Breast epithelium (tissue), 3 donors: ENCODE measurements around the gene TMEM86B.

Source experiments
- POLR2AphosphoS5 ChIP-seq, 3 donors: sonication (generic); formaldehyde crosslinking; IDR thresholded peaks; one replicate each; pipeline ENCODE4 v1.6.1; 2017; ENCODE audit warnings: antibody characterized with exemption in 3 of 3
- TF ChIP-seq, protein P1 (sequence below), 3 donors: fragments of 450-650 bp; IDR thresholded peaks; one replicate each; pipeline ENCODE4 v1.5.1; 2016 to 2017; ENCODE audit warnings: antibody characterized with exemption in 3 of 3, mild to moderate bottlenecking in 3 of 3, moderate library complexity in 3 of 3

DNA sequence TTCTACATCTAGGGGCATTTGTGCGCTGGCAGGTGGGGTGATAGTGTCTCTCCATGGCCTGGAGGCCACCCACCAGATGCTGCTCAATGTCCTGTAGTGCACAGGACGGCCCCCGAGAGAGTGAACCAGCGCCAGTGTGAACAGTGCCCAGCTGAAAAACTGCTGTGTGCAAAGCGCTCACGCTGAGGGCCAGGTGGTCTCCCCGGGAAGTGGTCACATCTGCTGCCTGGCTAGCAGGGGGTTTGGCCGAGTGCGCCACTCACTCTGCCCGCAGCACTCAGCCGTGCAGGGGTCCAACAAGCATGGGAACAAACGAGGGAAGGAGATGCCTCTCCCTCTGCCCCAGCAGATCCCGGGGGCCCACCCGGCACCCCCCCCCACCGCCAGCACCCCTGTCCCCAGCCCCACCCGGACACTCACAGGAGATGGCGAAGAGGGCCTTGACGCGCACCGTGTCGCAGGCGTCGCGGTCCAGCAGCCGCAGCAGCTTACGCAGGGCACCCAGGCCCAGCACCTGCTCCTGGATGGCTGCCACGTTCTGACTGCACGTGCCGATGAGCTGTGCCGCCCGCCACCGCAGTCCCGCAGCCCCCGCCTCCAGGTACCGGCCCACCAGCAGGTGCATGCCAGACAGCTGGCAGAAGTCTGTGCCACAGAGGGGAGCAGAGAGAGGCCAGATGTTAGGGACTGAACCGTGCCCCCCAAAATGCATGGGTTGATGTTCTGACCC is 45.6 kb upstream of the TMEM86B start:
- no peak for TF ChIP-seq POLR2AphosphoS5 (IDR thresholded peaks at IDR 0.05)
- TF ChIP-seq, protein P1, sequence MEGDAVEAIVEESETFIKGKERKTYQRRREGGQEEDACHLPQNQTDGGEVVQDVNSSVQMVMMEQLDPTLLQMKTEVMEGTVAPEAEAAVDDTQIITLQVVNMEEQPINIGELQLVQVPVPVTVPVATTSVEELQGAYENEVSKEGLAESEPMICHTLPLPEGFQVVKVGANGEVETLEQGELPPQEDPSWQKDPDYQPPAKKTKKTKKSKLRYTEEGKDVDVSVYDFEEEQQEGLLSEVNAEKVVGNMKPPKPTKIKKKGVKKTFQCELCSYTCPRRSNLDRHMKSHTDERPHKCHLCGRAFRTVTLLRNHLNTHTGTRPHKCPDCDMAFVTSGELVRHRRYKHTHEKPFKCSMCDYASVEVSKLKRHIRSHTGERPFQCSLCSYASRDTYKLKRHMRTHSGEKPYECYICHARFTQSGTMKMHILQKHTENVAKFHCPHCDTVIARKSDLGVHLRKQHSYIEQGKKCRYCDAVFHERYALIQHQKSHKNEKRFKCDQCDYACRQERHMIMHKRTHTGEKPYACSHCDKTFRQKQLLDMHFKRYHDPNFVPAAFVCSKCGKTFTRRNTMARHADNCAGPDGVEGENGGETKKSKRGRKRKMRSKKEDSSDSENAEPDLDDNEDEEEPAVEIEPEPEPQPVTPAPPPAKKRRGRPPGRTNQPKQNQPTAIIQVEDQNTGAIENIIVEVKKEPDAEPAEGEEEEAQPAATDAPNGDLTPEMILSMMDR (IDR thresholded peaks at IDR 0.05): no peak
